Measurements from ENCODE around the gene MUC5AC. TPM values are rescaled to one million over a fixed set of nuclear protein-coding genes. Genes with fewer than 3 reads are reported as not detected.
"Not testable (repeated sequence)": the region's sequence is repeated elsewhere in the genome, so short reads cannot be mapped to it uniquely, and the experiment has no call there.

MUC5AC gene
- total RNA-seq, 1 donor from 2014 or later: not detected

GRCh38 chr11:1235306-1235900, 77.7 kb downstream of the MUC5AC start:
- no peak for DNase-seq (ENCODE audit: low read depth, low spot score)

- no peak for DNase-seq (ENCODE audit: low read depth, low spot score)
Observed at GRCh38 chr11:1235901-1236315, 78.2 kb downstream of the MUC5AC start.

- no peak for DNase-seq (ENCODE audit: low read depth, low spot score)
Observed at GRCh38 chr11:1236316-1237127, 78.8 kb downstream of the MUC5AC start.

GRCh38 chr11:1237128-1237580, 79.4 kb downstream of the MUC5AC start:
- DNase-seq (ENCODE audit: low read depth, low spot score): no peak

- DNase-seq (ENCODE audit: low read depth, low spot score): no peak
Observed at GRCh38 chr11:1237851-1238250, 80.1 kb downstream of the MUC5AC start.

GRCh38 chr11:1238767-1239595, 81.2 kb downstream of the MUC5AC start:
- DNase-seq (ENCODE audit: low read depth, low spot score): no peak

GRCh38 chr11:1239596-1240205, 81.9 kb downstream of the MUC5AC start:
- DNase-seq (ENCODE audit: low read depth, low spot score): no peak

GRCh38 chr11:1240771-1241170, 83.0 kb downstream of the MUC5AC start:
- no peak for DNase-seq (ENCODE audit: low read depth, low spot score)

GRCh38 chr11:1241706-1242105, 84.0 kb downstream of the MUC5AC start:
- no peak for DNase-seq (ENCODE audit: low read depth, low spot score)

- DNase-seq (ENCODE audit: low read depth, low spot score): no peak
Observed at GRCh38 chr11:1242289-1242688, 84.5 kb downstream of the MUC5AC start.

- not testable (repeated sequence) for DNase-seq (ENCODE audit: low read depth, low spot score)
Observed at GRCh38 chr11:1242751-1243150, 85.0 kb downstream of the MUC5AC start.

GRCh38 chr11:1243521-1243920, 85.8 kb downstream of the MUC5AC start:
- not testable (repeated sequence) for DNase-seq (ENCODE audit: low read depth, low spot score)

GRCh38 chr11:1244557-1244956, 86.8 kb downstream of the MUC5AC start:
- not testable (repeated sequence) for DNase-seq (ENCODE audit: low read depth, low spot score)

- DNase-seq (ENCODE audit: low read depth, low spot score): not testable (repeated sequence)
Observed at GRCh38 chr11:1245717-1246116, 88.0 kb downstream of the MUC5AC start.

GRCh38 chr11:1246301-1246700, 88.5 kb downstream of the MUC5AC start:
- not testable (repeated sequence) for DNase-seq (ENCODE audit: low read depth, low spot score)

- DNase-seq (ENCODE audit: low read depth, low spot score): not testable (repeated sequence)
Observed at GRCh38 chr11:1247026-1247425, 89.3 kb downstream of the MUC5AC start.

GRCh38 chr11:1248951-1249350, 91.2 kb downstream of the MUC5AC start:
- not testable (repeated sequence) for DNase-seq (ENCODE audit: low read depth, low spot score)

GRCh38 chr11:1250411-1250810, 92.7 kb downstream of the MUC5AC start:
- not testable (repeated sequence) for DNase-seq (ENCODE audit: low read depth, low spot score)

All from pulmonary artery endothelial cell (primary cell).